H9 (cell line): Measurements from ENCODE around the gene APOBEC3H. TPM values are rescaled to one million over a fixed set of nuclear protein-coding genes. Genes with fewer than 3 reads are reported as not detected.

Experiments used
- DNase-seq: peaks from one replicate; pipeline ENCODE4 v3.0.0-alpha.2; 2017
- H2AFZ ChIP-seq: one replicate; pipeline ENCODE4 v1.6.1; 2013; ENCODE audit warnings: mild to moderate bottlenecking, low read length, control low read depth, moderate library complexity
- H2AK5ac ChIP-seq: 2 replicates; pipeline ENCODE4 v1.6.1; 2013; ENCODE audit warnings: low read length, control low read depth, mixed read lengths; ENCODE audit not compliant: insufficient read length
- H2BK120ac ChIP-seq: one replicate; pipeline ENCODE4 v1.6.1; 2013; ENCODE audit warnings: low read depth, mild to moderate bottlenecking, low read length, control low read depth, inconsistent platforms; ENCODE audit not compliant: poor library complexity, severe bottlenecking
- H2BK12ac ChIP-seq: 2 replicates; pipeline ENCODE4 v1.6.1; 2013; ENCODE audit warnings: low read length, control low read depth, mixed read lengths, low read depth; ENCODE audit not compliant: insufficient read length
- H2BK15ac ChIP-seq: 2 replicates; pipeline ENCODE4 v1.6.1; 2013; ENCODE audit warnings: low read depth, low read length, control low read depth
- H2BK20ac ChIP-seq: one replicate; pipeline ENCODE4 v1.6.1; 2013; ENCODE audit warnings: low read depth, mild to moderate bottlenecking, low read length, control low read depth, inconsistent platforms; ENCODE audit not compliant: poor library complexity, severe bottlenecking
- H2BK5ac ChIP-seq: 2 replicates; pipeline ENCODE4 v1.6.1; 2013; ENCODE audit warnings: low read length, control low read depth, mixed read lengths; ENCODE audit not compliant: insufficient read length
- H3K14ac ChIP-seq: 2 replicates; pipeline ENCODE4 v1.6.1; 2013; ENCODE audit warnings: low read length, control low read depth; ENCODE audit not compliant: insufficient read depth
- H3K18ac ChIP-seq: 2 replicates; pipeline ENCODE4 v1.6.1; 2013; ENCODE audit warnings: low read depth, mild to moderate bottlenecking, mixed read lengths, low read length, control low read depth; ENCODE audit not compliant: insufficient read length
- H3K23ac ChIP-seq: 2 replicates; pipeline ENCODE4 v1.6.1; 2013; ENCODE audit warnings: low read length, control low read depth, mixed read lengths, low read depth; ENCODE audit not compliant: insufficient read length
- H3K23me2 ChIP-seq: 2 replicates; pipeline ENCODE4 v1.6.1; 2013; ENCODE audit warnings: low read depth, mild to moderate bottlenecking, mixed read lengths, low read length, control low read depth; ENCODE audit not compliant: insufficient read length, poor library complexity, severe bottlenecking
- H3K27ac ChIP-seq: 2 replicates; pipeline ENCODE4 v1.5.1; 2013; ENCODE audit warnings: low read length, control low read depth, mixed read lengths, low read depth; ENCODE audit not compliant: insufficient read length
- H3K27me3 ChIP-seq: 2 replicates; pipeline ENCODE4 v1.6.1; 2013; ENCODE audit warnings: low read length, control low read depth, inconsistent platforms; ENCODE audit not compliant: insufficient read depth
- H3K4ac ChIP-seq: 2 replicates; pipeline ENCODE4 v1.6.1; 2013; ENCODE audit warnings: low read depth, mild to moderate bottlenecking, control low read depth, inconsistent platforms, low read length, moderate library complexity
- H3K4me1 ChIP-seq: 2 replicates; pipeline ENCODE4 v1.6.1; 2013; ENCODE audit warnings: low read length, control low read depth, inconsistent platforms; ENCODE audit not compliant: insufficient read depth
- H3K4me2 ChIP-seq: 2 replicates; pipeline ENCODE4 v1.6.1; 2013; ENCODE audit warnings: low read length, control low read depth, mixed read lengths; ENCODE audit not compliant: insufficient read length, insufficient read depth
- H3K56ac ChIP-seq: 2 replicates; pipeline ENCODE4 v1.6.1; 2013; ENCODE audit warnings: low read depth, mild to moderate bottlenecking, mixed read lengths, low read length, control low read depth; ENCODE audit not compliant: insufficient read length
- H3K79me1 ChIP-seq: 2 replicates; pipeline ENCODE4 v1.6.1; 2013; ENCODE audit warnings: low read depth, mild to moderate bottlenecking, moderate library complexity, low read length, control low read depth, inconsistent platforms; ENCODE audit not compliant: insufficient read depth, poor library complexity, severe bottlenecking
- H3K79me2 ChIP-seq: 2 replicates; pipeline ENCODE4 v1.6.1; 2013; ENCODE audit warnings: low read length, control low read depth, inconsistent platforms; ENCODE audit not compliant: insufficient read depth
- H3K9ac ChIP-seq: 2 replicates; pipeline ENCODE4 v1.6.1; 2013; ENCODE audit warnings: low read length, control low read depth, mixed read lengths; ENCODE audit not compliant: insufficient read length; ENCODE audit errors: extremely low read depth
- H3K9me3 ChIP-seq: one replicate; pipeline ENCODE4 v1.6.1; 2013; ENCODE audit warnings: low read depth, low read length, inconsistent platforms; ENCODE audit not compliant: control insufficient read depth
- H3T11ph ChIP-seq: one replicate; pipeline ENCODE4 v1.6.1; 2013; ENCODE audit warnings: mild to moderate bottlenecking, low read length, control low read depth, inconsistent platforms
- H4K20me1 ChIP-seq: one replicate; pipeline ENCODE4 v1.6.1; 2013; ENCODE audit not compliant: control insufficient read depth, insufficient read length, insufficient read depth
- H4K5ac ChIP-seq: 2 replicates; pipeline ENCODE4 v1.6.1; 2013; ENCODE audit warnings: low read depth, mild to moderate bottlenecking, mixed read lengths, low read length, control low read depth; ENCODE audit not compliant: insufficient read length
- H4K8ac ChIP-seq: replicated peaks from 2 replicates; pipeline ENCODE4 v1.6.1; 2013; ENCODE audit warnings: low read length, control low read depth, mixed read lengths, low read depth; ENCODE audit not compliant: insufficient read length
- H4K91ac ChIP-seq: 2 replicates; pipeline ENCODE4 v1.6.1; 2013; ENCODE audit warnings: low read depth, mild to moderate bottlenecking, moderate library complexity, mixed read lengths, low read length, control low read depth; ENCODE audit not compliant: insufficient read length
- H3K27ac Mint-ChIP-seq, 3 experiments: 2 replicates in 2 of 3; 3 replicates in 1 of 3; pipeline ENCODE4 v1.8.0; 2020 to 2021; ENCODE audit warnings: mixed read lengths in 3 of 3, mild to moderate bottlenecking in 1 of 3, moderate library complexity in 1 of 3
- H3K27me3 Mint-ChIP-seq: 2 replicates; pipeline ENCODE4 v1.8.0; 2021; ENCODE audit warnings: low read depth, mild to moderate bottlenecking, moderate library complexity, mixed read lengths
- H3K36me3 Mint-ChIP-seq, 3 experiments: 2 replicates in 2 of 3; 3 replicates in 1 of 3; pipeline ENCODE4 v1.8.0; 2020 to 2021; ENCODE audit warnings: low read depth in 3 of 3, mixed read lengths in 3 of 3; ENCODE audit not compliant: insufficient read depth in 1 of 3
- H3K4me1 Mint-ChIP-seq, 2 experiments: 2 replicates each; pipeline ENCODE4 v1.8.0; 2020; ENCODE audit warnings: mixed read lengths in 2 of 2
- H3K4me3 Mint-ChIP-seq, 2 experiments: 2 replicates in 1 of 2; 3 replicates in 1 of 2; pipeline ENCODE4 v1.8.0; 2020 to 2021; ENCODE audit warnings: mild to moderate bottlenecking in 2 of 2, mixed read lengths in 2 of 2, moderate library complexity in 1 of 2
- H3K9me3 Mint-ChIP-seq, 2 experiments: 2 replicates in 1 of 2; 3 replicates in 1 of 2; pipeline ENCODE4 v1.8.0; 2020; ENCODE audit warnings: mild to moderate bottlenecking in 2 of 2, mixed read lengths in 2 of 2, moderate library complexity in 1 of 2
- CTCF ChIP-seq: fragments of 200-600 bp; sonication (generic); conservative IDR thresholded peaks from 3 replicates; pipeline ENCODE4 v1.8.0; 2021; ENCODE audit warnings: antibody characterized with exemption, mild to moderate bottlenecking
- WGBS: extraction: QIAGEN DNeasy Blood & Tissue Kit; methylation state at CpG from one replicate; pipeline ENCODE4 v1.1.7; 2013; ENCODE audit warnings: missing lambda C conversion rate, low lambda C conversion rate, mixed read lengths; ENCODE audit not compliant: insufficient read length; ENCODE audit errors: extremely low coverage; 5-methylcytosine and 5-hydroxymethylcytosine counted together
- total RNA-seq: library from RNA; stranded (reverse); gene quantifications from 2 replicates; pipeline ENCODE4 v1.2.1, GENCODE V29; 2021

APOBEC3H gene
- total RNA-seq, 1 experiment from 2014 or later = 0.48 TPM

GRCh38 chr22:39083212-39084165 lies 13.6 kb upstream of the APOBEC3H start:
- Histone ChIP-seq H3K79me1 (no peaks in the 10 kb centered on the region), H2BK15ac (no peak overlapping the region), H3K23ac (no peak overlapping the region), H3T11ph (no peak overlapping the region), H3K4me2 (no peak overlapping the region), H3K27me3 (no peaks in the 10 kb centered on the region), H2BK12ac (no peak overlapping the region), H4K8ac (no peak overlapping the region), H4K20me1 (no peaks in the 10 kb centered on the region), H3K4me1 (peaks cover 4% of the 10 kb centered on the region; the same call in 1 of the 2 replicates), H2AK5ac (no peak overlapping the region), H3K18ac (no peak overlapping the region), H3K56ac (no peak overlapping the region), H3K27ac (no peak overlapping the region), H3K9ac (no peak overlapping the region), H3K14ac (no peak overlapping the region), H2BK5ac (no peak overlapping the region), H3K23me2 (no peaks in the 10 kb centered on the region), H3K79me2 (no peaks in the 10 kb centered on the region), H2AFZ (no peak overlapping the region), H3K4ac (no peak overlapping the region), H3K9me3 (no peaks in the 10 kb centered on the region), H2BK20ac (no peak overlapping the region), H4K5ac (no peak overlapping the region), H2BK120ac (no peak overlapping the region), H4K91ac (no peak overlapping the region)
- no peak for DNase-seq
- TF ChIP-seq CTCF = no peak
- Mint-ChIP-seq H3K9me3 (no peaks in the 10 kb centered on the region; a peak in 1 of 5 replicates), H3K36me3 (no peaks in the 10 kb centered on the region), H3K4me3 (no peak overlapping the region), H3K4me1 (peaks cover 9 to 32% of the 10 kb centered on the region in 2 experiments), H3K27ac (no peak overlapping the region), H3K27me3 (no peaks in the 10 kb centered on the region; the same call in 1 of the 2 replicates)
- WGBS = no CpG with 5 or more reads among the region's 14 CpGs
